Natural killer cell (primary cell): Measurements from ENCODE around the gene GALNT11. TPM values are rescaled to one million over a fixed set of nuclear protein-coding genes. Genes with fewer than 3 reads are reported as not detected.

Experiments used
- ATAC-seq, 3 donors: fragments of 150-1000 bp in 2 of 3; fragments of 200-7000 bp in 1 of 3; cut with Tn5 transposase; 1 replicate in 1 of 3; 2 replicates in 2 of 3; pipeline ENCODE4 v1.10.0; 2021; ENCODE audit warnings: mild to moderate bottlenecking in 2 of 3, moderate library complexity in 2 of 3
- DNase-seq, 2 donors: peaks; one replicate each; pipeline versions ENCODE4 v3.0.0 to v3.0.0-alpha.2; 2013 to 2021; ENCODE audit warnings: mixed read lengths in 1 of 2
- H3K27ac ChIP-seq: one replicate; pipeline ENCODE4 v1.5.1; 2013; ENCODE audit warnings: mild to moderate bottlenecking, low read length
- H3K27me3 ChIP-seq: one replicate; pipeline ENCODE4 v1.6.1; 2013; ENCODE audit warnings: low read length; ENCODE audit not compliant: control insufficient read depth, insufficient read depth
- H3K36me3 ChIP-seq: one replicate; pipeline ENCODE4 v1.6.1; 2013; ENCODE audit warnings: low read length; ENCODE audit not compliant: control insufficient read depth, insufficient read depth
- H3K4me1 ChIP-seq: one replicate; pipeline ENCODE4 v1.6.1; 2013; ENCODE audit warnings: low read length; ENCODE audit not compliant: control insufficient read depth, insufficient read depth
- H3K4me3 ChIP-seq: one replicate; pipeline ENCODE4 v1.5.1; 2013; ENCODE audit warnings: low read length
- H3K9me3 ChIP-seq: one replicate; pipeline ENCODE4 v1.6.1; 2013; ENCODE audit warnings: low read length; ENCODE audit not compliant: control insufficient read depth, insufficient read depth
- H3K27ac Mint-ChIP-seq, 2 donors: one replicate each; pipeline ENCODE4 v1.8.0; 2022; ENCODE audit warnings: mild to moderate bottlenecking in 2 of 2, mixed read lengths in 2 of 2, moderate library complexity in 1 of 2
- H3K27me3 Mint-ChIP-seq, 2 donors: one replicate each; pipeline ENCODE4 v1.8.0; 2022; ENCODE audit warnings: low read depth in 2 of 2, mixed read lengths in 2 of 2
- H3K36me3 Mint-ChIP-seq: one replicate; pipeline ENCODE4 v1.8.0; 2022; ENCODE audit warnings: mixed read lengths
- H3K4me1 Mint-ChIP-seq, 2 donors: one replicate each; pipeline ENCODE4 v1.8.0; 2022; ENCODE audit warnings: mixed read lengths in 2 of 2
- H3K4me3 Mint-ChIP-seq: one replicate; pipeline ENCODE4 v1.8.0; 2022; ENCODE audit warnings: mild to moderate bottlenecking, moderate library complexity, mixed read lengths
- H3K9me3 Mint-ChIP-seq, 2 donors: one replicate each; pipeline ENCODE4 v1.8.0; 2022; ENCODE audit warnings: mixed read lengths in 2 of 2
- WGBS: methylation state at CpG from one replicate; pipeline ENCODE4 v1.1.7; 2013; ENCODE audit warnings: missing lambda C conversion rate; ENCODE audit not compliant: insufficient coverage; 5-methylcytosine and 5-hydroxymethylcytosine counted together
- intact Hi-C: fragments of 100-400 bp; cut with micrococcal nuclease; formaldehyde crosslinking; loops from one replicate; pipeline ENCODE4 v1.14.2; 2022
- total RNA-seq, 4 donors: library from RNA; stranded (reverse); fragments of 120-200 nt in 1 of 4; gene quantifications; one replicate each; pipeline versions ENCODE4 v1.2.3 to v1.2.4, GENCODE V29; 2013 to 2022
- TF ChIP-seq, protein P1 (sequence below): fragments of 200-600 bp; IDR thresholded peaks from one replicate; pipeline ENCODE4 v1.8.0; 2022; ENCODE audit warnings: antibody characterized with exemption

GALNT11 gene
- total RNA-seq, 3 donors from 2014 or later (not counting 1 experiment from before 2014, with no cell fraction given), result 31.7 to 50.2 (median 44.0) TPM

GRCh38 chr7:152076324-152076821 is 50.9 kb downstream of the GALNT11 start:
- TF ChIP-seq, protein P1, sequence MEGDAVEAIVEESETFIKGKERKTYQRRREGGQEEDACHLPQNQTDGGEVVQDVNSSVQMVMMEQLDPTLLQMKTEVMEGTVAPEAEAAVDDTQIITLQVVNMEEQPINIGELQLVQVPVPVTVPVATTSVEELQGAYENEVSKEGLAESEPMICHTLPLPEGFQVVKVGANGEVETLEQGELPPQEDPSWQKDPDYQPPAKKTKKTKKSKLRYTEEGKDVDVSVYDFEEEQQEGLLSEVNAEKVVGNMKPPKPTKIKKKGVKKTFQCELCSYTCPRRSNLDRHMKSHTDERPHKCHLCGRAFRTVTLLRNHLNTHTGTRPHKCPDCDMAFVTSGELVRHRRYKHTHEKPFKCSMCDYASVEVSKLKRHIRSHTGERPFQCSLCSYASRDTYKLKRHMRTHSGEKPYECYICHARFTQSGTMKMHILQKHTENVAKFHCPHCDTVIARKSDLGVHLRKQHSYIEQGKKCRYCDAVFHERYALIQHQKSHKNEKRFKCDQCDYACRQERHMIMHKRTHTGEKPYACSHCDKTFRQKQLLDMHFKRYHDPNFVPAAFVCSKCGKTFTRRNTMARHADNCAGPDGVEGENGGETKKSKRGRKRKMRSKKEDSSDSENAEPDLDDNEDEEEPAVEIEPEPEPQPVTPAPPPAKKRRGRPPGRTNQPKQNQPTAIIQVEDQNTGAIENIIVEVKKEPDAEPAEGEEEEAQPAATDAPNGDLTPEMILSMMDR, result no peak
- Mint-ChIP-seq H3K9me3 (no peaks in the 10 kb centered on the region), H3K4me1 (peaks cover 28 to 44% of the 10 kb centered on the region in 2 donors), H3K36me3 (no peaks in the 10 kb centered on the region), H3K4me3 (no peak overlapping the region), H3K27me3 (no peaks in the 10 kb centered on the region), H3K27ac (no peak overlapping the region)
- ATAC-seq, result no peak
- intact Hi-C loops, result no loop called here
- peak in 1 of 2 donors; percentile 38 for DNase-seq
- Histone ChIP-seq H3K9me3 (no peaks in the 10 kb centered on the region), H3K4me3 (no peak overlapping the region), H3K36me3 (no peaks in the 10 kb centered on the region), H3K27me3 (no peaks in the 10 kb centered on the region), H3K4me1 (peaks cover 3% of the 10 kb centered on the region), H3K27ac (no peak overlapping the region)
- WGBS, result 98% methylated on average over 8 of the region's 8 CpGs

- H3K36me3 ChIP-seq, result no peaks in the 10 kb centered on the region
- peaks cover 37 to 44% of the 10 kb centered on the region in 2 donors for H3K4me1 Mint-ChIP-seq
- peaks cover 3% of the 10 kb centered on the region for H3K4me1 ChIP-seq
- ATAC-seq, result no peak
- no peak overlapping the region for H3K4me3 Mint-ChIP-seq
- no peak overlapping the region for H3K4me3 ChIP-seq
- no peaks in the 10 kb centered on the region for H3K36me3 Mint-ChIP-seq
- no peak overlapping the region for H3K27ac ChIP-seq
- no peaks in the 10 kb centered on the region for H3K27me3 Mint-ChIP-seq
- TF ChIP-seq, protein P1, result no peak
- no peak for DNase-seq
- H3K9me3 ChIP-seq, result no peaks in the 10 kb centered on the region
- 98% methylated on average over 6 of the region's 8 CpGs for WGBS
- no peaks in the 10 kb centered on the region for H3K9me3 Mint-ChIP-seq
- intact Hi-C loops, result no loop called here
- no peaks in the 10 kb centered on the region for H3K27me3 ChIP-seq
- no peak overlapping the region for H3K27ac Mint-ChIP-seq
Measured at GRCh38 chr7:152076940-152077933, 51.8 kb downstream of the GALNT11 start.

- intact Hi-C loops, result no loop called here
- no peak for DNase-seq
- Mint-ChIP-seq H3K27ac (no peak overlapping the region), H3K4me3 (no peak overlapping the region), H3K27me3 (no peaks in the 10 kb centered on the region), H3K4me1 (peaks cover 45% of the 10 kb centered on the region in 2 donors), H3K9me3 (no peaks in the 10 kb centered on the region), H3K36me3 (no peaks in the 10 kb centered on the region)
- TF ChIP-seq, protein P1, result no peak
- H3K4me1 ChIP-seq, result peaks cover 3% of the 10 kb centered on the region
- H3K9me3 ChIP-seq, result no peaks in the 10 kb centered on the region
- no peaks in the 10 kb centered on the region for H3K36me3 ChIP-seq
- H3K27ac ChIP-seq, result no peak overlapping the region
- 87% methylated on average over 6 of the region's 6 CpGs for WGBS
- no peak overlapping the region for H3K4me3 ChIP-seq
- no peak for ATAC-seq
- no peaks in the 10 kb centered on the region for H3K27me3 ChIP-seq
Measured at GRCh38 chr7:152078025-152078424, 52.6 kb downstream of the GALNT11 start.
